Kidney capillary endothelial cell (primary cell): Measurements from ENCODE around the gene FRMD1.

Source experiments
- DNase-seq: peaks from one replicate; pipeline ENCODE4 v3.0.0-alpha.2; 2018; ENCODE audit warnings: low spot score

FRMD1 gene

GRCh38 chr6:168078943-168079405 is at the start of gene FRMD1:
TSS of gene FRMD1 (minus strand) at chr6:168079212. CDS start at chr6:168079094, 118 bp downstream.
- DNase-seq, result no peak

GRCh38 chr6:168128006-168128630 is 49.1 kb upstream of the FRMD1 start:
- DNase-seq, result no peak

- no peak for DNase-seq
Observed at GRCh38 chr6:168127384-168127868, 48.4 kb upstream of the FRMD1 start.

- no peak for DNase-seq
Observed at GRCh38 chr6:168126566-168127383, 47.8 kb upstream of the FRMD1 start.

- no peak for DNase-seq
Observed at GRCh38 chr6:168125429-168126001, 46.5 kb upstream of the FRMD1 start.

- DNase-seq, result no peak
Observed at GRCh38 chr6:168124921-168125320, 45.9 kb upstream of the FRMD1 start.

GRCh38 chr6:168124158-168124557 is 45.1 kb upstream of the FRMD1 start:
- no peak for DNase-seq

GRCh38 chr6:168123165-168123911 is 44.3 kb upstream of the FRMD1 start:
- DNase-seq, result no peak

- DNase-seq, result no peak
Observed at GRCh38 chr6:168122521-168122920, 43.5 kb upstream of the FRMD1 start.

GRCh38 chr6:168122011-168122410 is 43.0 kb upstream of the FRMD1 start:
- DNase-seq, result no peak

- DNase-seq, result no peak
Observed at GRCh38 chr6:168121303-168121665, 42.3 kb upstream of the FRMD1 start.

GRCh38 chr6:168120390-168121302 is 41.6 kb upstream of the FRMD1 start:
- DNase-seq, result no peak

- DNase-seq, result no peak
Observed at GRCh38 chr6:168119539-168119938, 40.5 kb upstream of the FRMD1 start.

- no peak for DNase-seq
Observed at GRCh38 chr6:168118935-168119334, 39.9 kb upstream of the FRMD1 start.

GRCh38 chr6:168117942-168118341 is 38.9 kb upstream of the FRMD1 start:
- no peak for DNase-seq

GRCh38 chr6:168116975-168117899 is 38.2 kb upstream of the FRMD1 start:
- DNase-seq, result no peak

- DNase-seq, result no peak
Observed at GRCh38 chr6:168116438-168116974, 37.5 kb upstream of the FRMD1 start.

- DNase-seq, result no peak
Observed at GRCh38 chr6:168115748-168116437, 36.9 kb upstream of the FRMD1 start.

- no peak for DNase-seq
Observed at GRCh38 chr6:168113226-168113625, 34.2 kb upstream of the FRMD1 start.
